ENCODE results near the gene ENTPD1.

Gene ENTPD1

GRCh38 chr10:95832216-95833041 lies 76.5 kb downstream of the ENTPD1 start:
- Histone ChIP-seq H3K27ac (ENCODE audit: low read depth, low read length, severe bottlenecking) (no peak overlapping the region), H3K4me1 (ENCODE audit: control insufficient read depth, insufficient read depth, low read length, poor library complexity, severe bottlenecking) (peaks cover 4% of the 10 kb centered on the region), H3K36me3 (ENCODE audit: control insufficient read depth, insufficient read depth, low read length) (no peaks in the 10 kb centered on the region), H3K4me3 (ENCODE audit: extremely low read depth, insufficient read depth, low read length, poor library complexity, severe bottlenecking) (no peak overlapping the region), H3K9me3 (ENCODE audit: control insufficient read depth, low read length) (no peaks in the 10 kb centered on the region)
- 82 to 100% methylated on average over 2 to 5 of the region's 6 CpGs for WGBS, 2 experiments (ENCODE audit: insufficient coverage in 2 of 2)

GRCh38 chr10:95833042-95833610 lies 77.2 kb downstream of the ENTPD1 start:
- H3K4me3 ChIP-seq (ENCODE audit: extremely low read depth, insufficient read depth, low read length, poor library complexity, severe bottlenecking) = no peak overlapping the region
- no peaks in the 10 kb centered on the region for H3K9me3 ChIP-seq (ENCODE audit: control insufficient read depth, low read length)
- WGBS, 2 experiments (ENCODE audit: insufficient coverage in 2 of 2) = no CpG with 5 or more reads among the region's 1 CpG
- no peak overlapping the region for H3K27ac ChIP-seq (ENCODE audit: low read depth, low read length, severe bottlenecking)
- H3K4me1 ChIP-seq (ENCODE audit: control insufficient read depth, insufficient read depth, low read length, poor library complexity, severe bottlenecking) = peaks cover 4% of the 10 kb centered on the region
- H3K36me3 ChIP-seq (ENCODE audit: control insufficient read depth, insufficient read depth, low read length) = no peaks in the 10 kb centered on the region

GRCh38 chr10:95834406-95834805 lies 78.4 kb downstream of the ENTPD1 start:
- no peaks in the 10 kb centered on the region for H3K9me3 ChIP-seq (ENCODE audit: control insufficient read depth, low read length)
- no peak overlapping the region for H3K27ac ChIP-seq (ENCODE audit: low read depth, low read length, severe bottlenecking)
- 89 to 94% methylated on average over 3 of the region's 3 CpGs for WGBS, 2 experiments (ENCODE audit: insufficient coverage in 2 of 2)

GRCh38 chr10:95835149-95835860 lies 79.3 kb downstream of the ENTPD1 start:
- H3K27ac ChIP-seq (ENCODE audit: low read depth, low read length, severe bottlenecking) = no peak overlapping the region
- peaks cover 4% of the 10 kb centered on the region for H3K4me1 ChIP-seq (ENCODE audit: control insufficient read depth, insufficient read depth, low read length, poor library complexity, severe bottlenecking)
- H3K36me3 ChIP-seq (ENCODE audit: control insufficient read depth, insufficient read depth, low read length) = no peaks in the 10 kb centered on the region
- no peak overlapping the region for H3K4me3 ChIP-seq (ENCODE audit: extremely low read depth, insufficient read depth, low read length, poor library complexity, severe bottlenecking)
- no CpG with 5 or more reads among the region's 2 CpGs for WGBS, 2 experiments (ENCODE audit: insufficient coverage in 2 of 2)
- H3K9me3 ChIP-seq (ENCODE audit: control insufficient read depth, low read length) = no peaks in the 10 kb centered on the region

More at GRCh38 chr10:95834406-95834805, 78.4 kb downstream of the ENTPD1 start:
- peaks cover 4% of the 10 kb centered on the region for H3K4me1 ChIP-seq (ENCODE audit: control insufficient read depth, insufficient read depth, low read length, poor library complexity, severe bottlenecking)
- no peak overlapping the region for H3K4me3 ChIP-seq (ENCODE audit: extremely low read depth, insufficient read depth, low read length, poor library complexity, severe bottlenecking)
- H3K36me3 ChIP-seq (ENCODE audit: control insufficient read depth, insufficient read depth, low read length) = no peaks in the 10 kb centered on the region

- H3K27ac ChIP-seq (ENCODE audit: low read depth, low read length, severe bottlenecking) = no peak overlapping the region
Measured at GRCh38 chr10:95835911-95836310, 79.9 kb downstream of the ENTPD1 start.

GRCh38 chr10:95836610-95837355 lies 80.8 kb downstream of the ENTPD1 start:
- Histone ChIP-seq H3K4me3 (ENCODE audit: extremely low read depth, insufficient read depth, low read length, poor library complexity, severe bottlenecking) (no peak overlapping the region), H3K4me1 (ENCODE audit: control insufficient read depth, insufficient read depth, low read length, poor library complexity, severe bottlenecking) (peaks cover 4% of the 10 kb centered on the region), H3K27ac (ENCODE audit: low read depth, low read length, severe bottlenecking) (no peak overlapping the region), H3K36me3 (ENCODE audit: control insufficient read depth, insufficient read depth, low read length) (no peaks in the 10 kb centered on the region), H3K9me3 (ENCODE audit: control insufficient read depth, low read length) (no peaks in the 10 kb centered on the region)
- WGBS, 2 experiments (ENCODE audit: insufficient coverage in 2 of 2) = 80 to 85% methylated on average over 4 of the region's 5 CpGs

More at GRCh38 chr10:95835911-95836310, 79.9 kb downstream of the ENTPD1 start:
- no peak overlapping the region for H3K4me3 ChIP-seq (ENCODE audit: extremely low read depth, insufficient read depth, low read length, poor library complexity, severe bottlenecking)
- H3K9me3 ChIP-seq (ENCODE audit: control insufficient read depth, low read length) = no peaks in the 10 kb centered on the region
- no peaks in the 10 kb centered on the region for H3K36me3 ChIP-seq (ENCODE audit: control insufficient read depth, insufficient read depth, low read length)
- H3K4me1 ChIP-seq (ENCODE audit: control insufficient read depth, insufficient read depth, low read length, poor library complexity, severe bottlenecking) = peaks cover 4% of the 10 kb centered on the region

GRCh38 chr10:95837356-95837776 lies 81.4 kb downstream of the ENTPD1 start:
- H3K9me3 ChIP-seq (ENCODE audit: control insufficient read depth, low read length) = no peaks in the 10 kb centered on the region
- peaks cover 4% of the 10 kb centered on the region for H3K4me1 ChIP-seq (ENCODE audit: control insufficient read depth, insufficient read depth, low read length, poor library complexity, severe bottlenecking)
- no peaks in the 10 kb centered on the region for H3K36me3 ChIP-seq (ENCODE audit: control insufficient read depth, insufficient read depth, low read length)
- 60% methylated on average over 1 of the region's 1 CpG; no CpG with 5 or more reads in 1 of the 2 experiments for WGBS, 2 experiments (ENCODE audit: insufficient coverage in 2 of 2)
- no peak overlapping the region for H3K4me3 ChIP-seq (ENCODE audit: extremely low read depth, insufficient read depth, low read length, poor library complexity, severe bottlenecking)
- no peak overlapping the region for H3K27ac ChIP-seq (ENCODE audit: low read depth, low read length, severe bottlenecking)

GRCh38 chr10:95837783-95838182 lies 81.8 kb downstream of the ENTPD1 start:
- peaks cover 4% of the 10 kb centered on the region for H3K4me1 ChIP-seq (ENCODE audit: control insufficient read depth, insufficient read depth, low read length, poor library complexity, severe bottlenecking)
- 82 to 100% methylated on average over 3 of the region's 3 CpGs for WGBS, 2 experiments (ENCODE audit: insufficient coverage in 2 of 2)
- H3K36me3 ChIP-seq (ENCODE audit: control insufficient read depth, insufficient read depth, low read length) = no peaks in the 10 kb centered on the region
- no peak overlapping the region for H3K27ac ChIP-seq (ENCODE audit: low read depth, low read length, severe bottlenecking)
- H3K4me3 ChIP-seq (ENCODE audit: extremely low read depth, insufficient read depth, low read length, poor library complexity, severe bottlenecking) = no peak overlapping the region
- H3K9me3 ChIP-seq (ENCODE audit: control insufficient read depth, low read length) = no peaks in the 10 kb centered on the region

- H3K9me3 ChIP-seq (ENCODE audit: control insufficient read depth, low read length) = no peaks in the 10 kb centered on the region
- WGBS, 2 experiments (ENCODE audit: insufficient coverage in 2 of 2) = 79 to 100% methylated on average over 2 of the region's 2 CpGs
- H3K4me1 ChIP-seq (ENCODE audit: control insufficient read depth, insufficient read depth, low read length, poor library complexity, severe bottlenecking) = peaks cover 4% of the 10 kb centered on the region
- H3K36me3 ChIP-seq (ENCODE audit: control insufficient read depth, insufficient read depth, low read length) = no peaks in the 10 kb centered on the region
- peak overlapping the region; percentile 10 for H3K27ac ChIP-seq (ENCODE audit: low read depth, low read length, severe bottlenecking)
- H3K4me3 ChIP-seq (ENCODE audit: extremely low read depth, insufficient read depth, low read length, poor library complexity, severe bottlenecking) = no peak overlapping the region
Measured at GRCh38 chr10:95840121-95840520, 84.2 kb downstream of the ENTPD1 start.

- Histone ChIP-seq H3K4me3 (ENCODE audit: extremely low read depth, insufficient read depth, low read length, poor library complexity, severe bottlenecking) (no peak overlapping the region), H3K9me3 (ENCODE audit: control insufficient read depth, low read length) (no peaks in the 10 kb centered on the region), H3K27ac (ENCODE audit: low read depth, low read length, severe bottlenecking) (peak overlapping the region; percentile 37), H3K4me1 (ENCODE audit: control insufficient read depth, insufficient read depth, low read length, poor library complexity, severe bottlenecking) (peaks cover 4% of the 10 kb centered on the region), H3K36me3 (ENCODE audit: control insufficient read depth, insufficient read depth, low read length) (no peaks in the 10 kb centered on the region)
- WGBS, 2 experiments (ENCODE audit: insufficient coverage in 2 of 2) = no CpG with 5 or more reads among the region's 1 CpG
Measured at GRCh38 chr10:95840681-95841080, 84.7 kb downstream of the ENTPD1 start.
